HG03139 (cell line): ENCODE results near the gene CPLX3.
"Not testable (repeated sequence)": the region's sequence is repeated elsewhere in the genome, so short reads cannot be mapped to it uniquely, and the experiment has no call there.

ENCODE experiments used
- ATAC-seq: cut with Tn5 transposase; IDR thresholded peaks from one replicate; pipeline ENCODE4 v1.9.1; 2021; ENCODE audit not compliant: unreplicated experiment

Gene CPLX3

GRCh38 chr15:74826364-74826819, at the start of gene CPLX3:
Gene CPLX3 (plus strand): TSS chr15:74826627. CDS start chr15:74826704, 77 bp downstream.
- no peak for ATAC-seq

DNA sequence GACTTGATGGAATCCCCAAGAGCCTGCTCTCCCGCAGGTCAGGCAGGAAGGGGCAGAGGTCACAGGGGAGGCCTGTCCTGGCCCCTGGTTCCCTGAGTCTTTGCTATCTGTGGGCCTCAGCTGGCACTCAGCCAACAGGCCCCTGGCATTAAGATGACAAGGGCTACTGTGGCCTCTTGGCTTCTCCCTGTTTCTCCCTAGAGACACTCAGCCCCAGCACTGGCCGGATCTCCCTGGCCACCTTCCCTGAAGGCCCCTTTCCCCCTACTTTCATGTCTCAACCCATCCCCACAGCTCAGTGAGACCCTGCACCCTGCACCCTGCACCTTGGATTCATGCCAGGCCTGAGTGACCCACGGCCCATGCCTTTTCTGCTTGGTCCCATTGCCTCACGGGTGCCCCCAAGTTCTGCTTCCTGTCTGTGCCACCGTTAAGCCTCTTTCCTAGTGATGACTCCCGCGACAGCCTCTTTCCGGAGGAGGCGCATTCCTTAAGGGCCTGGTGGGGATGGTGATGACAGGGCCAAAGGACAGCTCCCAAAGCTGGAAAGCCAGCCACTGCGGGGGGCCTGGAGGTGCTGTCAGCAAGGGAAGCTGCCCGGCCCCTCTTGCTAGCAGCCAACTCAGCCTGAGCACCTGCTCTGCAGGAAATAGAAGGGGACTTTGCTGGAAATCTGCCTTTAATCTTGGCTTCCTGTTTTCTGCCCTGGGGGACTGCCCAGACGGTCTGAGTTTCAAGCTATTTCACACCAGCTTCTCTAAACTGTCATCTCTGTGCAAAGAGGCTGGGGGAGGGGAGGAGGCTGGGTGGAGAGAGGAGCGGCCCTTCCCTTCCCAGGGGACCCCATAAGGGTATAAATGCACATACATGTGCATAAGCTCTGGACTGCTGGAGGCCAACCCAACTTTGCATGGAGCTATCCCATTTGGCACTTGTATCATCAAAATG, 49.3 kb upstream of the CPLX3 start:
- ATAC-seq: peak; percentile 32

GRCh38 chr15:74777769-74778598, 48.4 kb upstream of the CPLX3 start:
- ATAC-seq: no peak

GRCh38 chr15:74778599-74778970, 47.8 kb upstream of the CPLX3 start:
- no peak for ATAC-seq

DNA sequence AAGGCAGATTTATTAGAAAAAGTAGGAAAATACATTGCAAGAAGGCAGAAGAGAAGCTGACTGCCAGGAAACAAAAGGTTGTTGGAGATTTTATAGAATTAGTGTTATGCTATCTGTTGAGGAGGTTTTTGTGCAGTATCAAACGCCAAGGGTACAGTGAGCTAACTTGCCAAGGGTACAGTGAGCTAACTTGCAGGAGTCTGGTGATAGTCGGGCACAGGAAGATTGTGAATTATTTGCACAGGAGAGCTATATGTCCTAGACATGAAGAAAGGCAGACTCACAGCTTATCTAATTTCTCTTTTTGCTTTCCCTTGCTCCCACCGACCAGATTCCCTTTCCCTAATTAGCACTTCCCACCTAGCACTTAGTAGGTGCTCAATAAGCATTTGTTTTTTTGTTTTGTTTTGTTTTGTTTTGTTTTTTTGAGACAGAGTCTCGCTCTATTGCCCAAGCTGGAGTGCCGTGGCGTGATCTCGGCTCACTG, 47.2 kb upstream of the CPLX3 start:
- ATAC-seq: no peak

DNA sequence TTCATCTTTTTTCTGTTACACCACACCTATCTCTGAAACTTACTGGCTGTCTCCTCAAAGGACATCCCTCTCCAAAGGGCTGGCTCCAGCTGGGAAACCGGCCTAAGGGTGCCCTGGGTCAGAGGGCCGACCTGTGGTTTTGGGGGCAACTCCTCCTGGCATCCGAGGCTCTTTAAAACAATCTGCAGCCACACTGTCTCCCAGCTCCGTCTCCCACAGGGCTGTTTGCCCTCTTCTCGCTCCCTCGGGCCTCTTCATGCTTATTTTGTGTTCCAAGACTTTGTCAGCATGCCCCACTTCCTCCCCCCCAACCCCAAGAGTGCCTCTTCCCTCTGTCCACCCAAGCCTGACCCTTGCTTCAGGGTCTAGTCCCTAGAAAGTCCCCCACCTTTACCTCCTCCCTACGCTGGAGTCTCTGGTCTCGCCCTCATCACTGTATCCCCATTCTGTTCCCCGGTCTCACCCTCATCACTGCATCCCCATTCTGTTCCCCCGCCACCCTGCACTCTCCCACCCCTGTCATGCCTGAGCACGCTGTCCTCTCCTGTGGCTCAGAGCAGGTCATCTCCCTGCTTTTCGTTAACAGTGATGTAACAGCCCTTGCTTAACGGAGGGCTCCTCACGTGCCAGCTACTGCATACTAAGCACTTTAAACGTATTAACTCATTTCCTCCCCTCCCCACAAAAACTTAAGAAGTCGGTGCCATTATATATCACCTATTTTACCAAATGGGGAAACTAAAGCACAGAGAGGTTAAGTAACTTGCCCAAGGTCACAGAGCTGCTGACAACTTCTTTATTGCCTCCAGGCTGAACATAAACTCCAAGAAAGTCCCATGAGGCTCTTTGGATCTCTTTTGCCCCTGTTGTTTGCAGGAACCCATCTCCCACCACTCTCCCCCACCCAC, 45.6 kb upstream of the CPLX3 start:
- ATAC-seq: no peak

DNA sequence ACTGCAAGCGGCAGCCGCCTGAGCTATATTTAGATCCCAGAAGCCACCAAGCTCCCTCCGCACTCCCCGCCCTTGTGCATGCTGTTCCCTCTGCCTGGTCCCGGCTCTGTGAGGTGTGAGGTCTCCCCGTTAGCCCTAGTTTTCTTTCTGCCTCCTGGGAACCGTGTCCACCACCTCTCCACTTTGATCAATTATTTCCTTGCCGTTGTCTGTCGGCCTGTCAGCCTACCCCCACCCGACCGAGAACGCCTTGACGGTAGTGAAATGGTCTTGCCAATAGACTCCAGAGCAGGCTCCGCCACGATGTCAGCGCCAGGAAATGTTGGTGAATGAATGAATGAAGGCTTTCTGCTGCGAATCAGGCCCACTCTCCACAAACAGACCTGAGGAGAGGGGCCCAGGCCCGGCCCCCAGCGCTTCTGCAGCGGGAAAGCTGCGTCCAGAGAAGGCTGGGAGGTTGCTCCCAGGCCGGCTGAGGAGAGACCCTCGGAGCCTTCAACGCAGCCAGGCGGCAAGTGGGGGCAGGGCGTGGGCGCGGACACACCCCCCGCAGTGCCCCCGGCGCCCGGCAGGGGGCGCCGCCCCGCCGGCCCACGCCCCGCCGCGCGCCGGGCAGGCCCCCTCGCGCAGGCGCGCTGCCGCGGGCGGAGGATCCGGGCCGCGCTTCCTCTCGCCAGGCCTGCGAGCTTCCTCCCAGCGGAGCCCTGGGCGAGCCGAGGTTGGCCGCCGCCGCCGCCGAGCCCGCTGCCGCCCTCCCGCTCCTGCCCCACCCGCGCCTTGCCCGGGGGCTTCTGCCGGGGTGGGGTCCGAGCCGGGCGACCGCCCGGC, 44.8 kb upstream of the CPLX3 start, which contains the start of gene CSK:
CSK (plus strand) TSS at position 650 of the 828 bp plus-strand sequence. CDS start 16,218 bp downstream, outside the sequence.
- ATAC-seq: no peak

GRCh38 chr15:74782259-74783071, 44.0 kb upstream of the CPLX3 start:
- no peak for ATAC-seq

GRCh38 chr15:74783072-74783807, 43.2 kb upstream of the CPLX3 start:
- no peak for ATAC-seq

GRCh38 chr15:74783808-74784175, 42.6 kb upstream of the CPLX3 start:
- no peak for ATAC-seq

DNA sequence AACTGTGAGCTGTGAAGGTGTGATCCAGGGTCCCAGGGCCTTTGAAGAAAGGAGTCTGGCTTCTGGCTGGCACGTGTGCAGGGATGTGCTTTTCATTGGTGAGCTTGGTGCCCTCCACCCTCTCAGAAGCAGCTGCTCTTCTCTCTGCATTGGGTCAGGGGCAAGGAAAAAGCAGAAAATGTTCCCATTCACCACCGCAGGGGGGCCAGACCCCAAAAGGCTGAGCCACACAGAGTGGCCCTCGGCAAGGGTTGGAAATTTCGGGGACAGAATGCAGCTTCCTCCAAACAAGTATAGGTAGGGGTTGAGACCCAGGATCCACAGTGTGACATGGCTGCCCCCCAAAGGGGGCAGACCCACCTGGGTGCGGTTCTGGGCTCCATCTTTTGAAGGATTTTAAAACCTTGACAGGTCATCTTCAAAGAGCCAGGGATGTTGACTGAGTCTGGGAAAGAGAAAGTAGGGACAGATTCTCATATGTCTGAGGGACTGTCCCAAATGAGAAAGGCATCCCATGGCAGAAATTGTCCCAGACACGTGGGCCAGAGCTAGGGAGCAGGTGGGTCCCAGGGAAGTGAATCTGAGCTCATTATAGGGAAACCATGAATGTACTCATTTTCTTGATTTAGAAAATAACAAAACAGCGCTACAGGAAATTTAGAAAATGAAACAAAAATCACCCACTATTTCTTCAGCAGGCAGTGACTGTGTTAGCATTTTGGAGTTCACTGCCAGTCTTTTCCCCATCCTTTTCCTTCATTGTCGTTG, 41.8 kb upstream of the CPLX3 start:
- no peak for ATAC-seq

DNA sequence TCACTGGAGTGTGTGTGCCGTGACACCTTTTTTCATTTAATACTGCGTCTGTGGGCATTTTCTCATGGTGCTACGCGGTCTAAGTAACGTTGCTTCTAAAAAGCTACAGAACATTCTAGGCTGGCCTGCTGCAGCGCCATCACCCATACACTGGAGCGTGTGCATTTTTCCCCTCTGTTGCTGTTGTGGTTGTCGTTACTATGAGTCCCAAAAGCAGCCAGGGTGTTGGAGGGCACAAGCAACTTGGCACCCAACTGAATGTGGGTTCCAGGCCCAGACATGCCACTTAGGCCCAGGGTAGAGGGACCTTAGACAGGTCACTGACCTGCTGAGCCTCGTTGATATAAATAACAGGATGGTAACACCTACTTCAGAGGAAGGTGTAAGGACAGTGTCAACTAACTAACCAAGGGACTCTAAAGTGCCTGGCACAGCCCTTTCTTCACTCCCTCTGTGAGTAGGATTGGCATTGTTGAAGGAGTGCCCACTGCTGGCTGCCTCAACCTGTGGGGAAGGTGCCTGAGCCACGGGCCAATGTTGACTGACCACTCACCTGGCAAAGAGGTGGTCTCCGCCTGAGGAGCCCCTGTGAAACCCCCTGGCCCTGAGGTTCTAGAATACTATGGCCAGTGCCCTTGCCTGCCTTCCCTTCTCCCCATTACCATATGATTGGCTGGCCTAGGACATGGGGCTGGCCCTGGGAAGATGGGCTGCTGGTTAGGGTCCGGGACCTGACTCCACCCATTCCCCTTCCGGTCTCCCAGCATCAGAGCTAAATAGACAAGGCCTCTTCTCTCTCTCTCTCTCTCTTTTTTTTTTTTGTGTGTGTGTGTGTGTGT, 41.0 kb upstream of the CPLX3 start:
- no peak for ATAC-seq

GRCh38 chr15:74786081-74786480, 40.3 kb upstream of the CPLX3 start:
- ATAC-seq: not testable (repeated sequence)

- no peak for ATAC-seq
Observed at GRCh38 chr15:74786551-74787165, 39.8 kb upstream of the CPLX3 start.

- peak; percentile 37 for ATAC-seq
Observed at GRCh38 chr15:74787251-74788041, 39.0 kb upstream of the CPLX3 start.
